ENCODE measurements around the gene WARS2. TPM values are rescaled to one million over a fixed set of nuclear protein-coding genes. Genes with fewer than 3 reads are reported as not detected.

The WARS2 gene
- total and polyA plus RNA-seq, 3 donors from 2014 or later, result 16.8 to 28.2 (median 20.2) TPM

GRCh38 chr1:119052267-119052666, 88.2 kb downstream of the WARS2 start:
- Histone ChIP-seq H3K27ac (no peak overlapping the region), H3K4me1 (no peaks in the 10 kb centered on the region), H3K4me3 (no peak overlapping the region), H3K36me3 (ENCODE audit: low read depth, missing control alignments) (no peaks in the 10 kb centered on the region), H3K9me3 (no peaks in the 10 kb centered on the region), H3K27me3 (no peaks in the 10 kb centered on the region)
- intact Hi-C loops (cut with DNase I; ENCODE audit: low total_unique reads), result no loop called here
- TF ChIP-seq CTCF (IDR thresholded peaks at IDR 0.05) (no peak), POLR2A (IDR thresholded peaks at IDR 0.05) (no peak)
- DNase-seq, result no peak

GRCh38 chr1:119048624-119049404, 91.6 kb downstream of the WARS2 start:
- peaks cover 3% of the 10 kb centered on the region for H3K36me3 ChIP-seq (ENCODE audit: low read depth, missing control alignments)
- H3K27me3 ChIP-seq, result no peaks in the 10 kb centered on the region
- TF ChIP-seq CTCF (IDR thresholded peaks at IDR 0.05) (no peak), POLR2A (IDR thresholded peaks at IDR 0.05) (no peak)
- intact Hi-C loops (cut with DNase I; ENCODE audit: low total_unique reads), result no loop called here
- no peak for DNase-seq
- peak overlapping the region; percentile 12 to 20 for H3K4me3 ChIP-seq
- WGBS, 2 donors, result 62 to 74% methylated on average over 34 of the region's 34 CpGs
- H3K4me1 ChIP-seq, result no peaks in the 10 kb centered on the region
- H3K9me3 ChIP-seq, result no peaks in the 10 kb centered on the region
- no peak overlapping the region for H3K27ac ChIP-seq

- intact Hi-C loops (cut with DNase I; ENCODE audit: low total_unique reads), result no loop called here
- H3K9me3 ChIP-seq, result no peaks in the 10 kb centered on the region
- H3K4me1 ChIP-seq, result no peaks in the 10 kb centered on the region
- H3K4me3 ChIP-seq, result no peak overlapping the region
- H3K27me3 ChIP-seq, result no peaks in the 10 kb centered on the region
- 52 to 55% methylated on average over 5 of the region's 5 CpGs for WGBS, 2 donors
- TF ChIP-seq POLR2A (IDR thresholded peaks at IDR 0.05) (no peak), CTCF (IDR thresholded peaks at IDR 0.05) (no peak)
- H3K27ac ChIP-seq, result peak overlapping the region in 1 of 2 donors; percentile 48
- DNase-seq, result no peak
- H3K36me3 ChIP-seq (ENCODE audit: low read depth, missing control alignments), result peaks cover 3% of the 10 kb centered on the region
Measured at GRCh38 chr1:119046785-119047438, 93.5 kb downstream of the WARS2 start.

- Histone ChIP-seq H3K9me3 (no peaks in the 10 kb centered on the region), H3K27ac (peak overlapping the region in 1 of 2 donors; percentile 48), H3K4me3 (no peak overlapping the region), H3K36me3 (ENCODE audit: low read depth, missing control alignments) (peaks cover 3% of the 10 kb centered on the region), H3K27me3 (no peaks in the 10 kb centered on the region), H3K4me1 (no peaks in the 10 kb centered on the region)
- DNase-seq, result no peak
- intact Hi-C loops (cut with DNase I; ENCODE audit: low total_unique reads), result no loop called here
- 65 to 82% methylated on average over 7 of the region's 7 CpGs for WGBS, 2 donors
- no peak for TF ChIP-seq CTCF (IDR thresholded peaks at IDR 0.05)
- TF ChIP-seq POLR2A (IDR thresholded peaks at IDR 0.05), result no peak
Measured at GRCh38 chr1:119046429-119046784, 94.0 kb downstream of the WARS2 start.

All from testis (tissue), 3 donors.